Cardiac muscle cell (in vitro differentiated cells and primary cell): Measurements from ENCODE around the gene OCRL. TPM values are rescaled to one million over a fixed set of nuclear protein-coding genes. Genes with fewer than 3 reads are reported as not detected.
A peak's percentile ranks its signal among the peaks of the same experiment; 100 is the strongest.
"Not testable (repeated sequence)": the region's sequence is repeated elsewhere in the genome, so short reads cannot be mapped to it uniquely, and the experiment has no call there.

Source experiments
- DNase-seq, 2 donors: peaks; one replicate each; pipeline versions ENCODE4 v3.0.0 to v3.0.0-alpha.2; 2010 to 2017; ENCODE audit warnings: low read depth in 1 of 2, low spot score in 1 of 2
- H3K27ac ChIP-seq: fragments of 200-600 bp; sonication (generic); 2 replicates; pipeline ENCODE4 v1.5.1; 2016
- H3K27me3 ChIP-seq: fragments of 200-600 bp; sonication (generic); 2 replicates; pipeline ENCODE4 v1.6.0; 2016; ENCODE audit warnings: control low read depth
- H3K36me3 ChIP-seq: fragments of 200-600 bp; sonication (generic); 2 replicates; pipeline ENCODE4 v1.5.1; 2016; ENCODE audit warnings: control low read depth
- H3K4me1 ChIP-seq: fragments of 200-600 bp; sonication (generic); 2 replicates; pipeline ENCODE4 v1.8.1; 2017; ENCODE audit warnings: low read depth, mild to moderate bottlenecking, mixed run types
- H3K4me3 ChIP-seq: fragments of 200-600 bp; sonication (generic); 2 replicates; pipeline ENCODE4 v1.5.1; 2016; ENCODE audit warnings: mild to moderate bottlenecking
- H3K9me3 ChIP-seq: fragments of 200-600 bp; sonication (generic); 2 replicates; pipeline ENCODE4 v1.5.1; 2017; ENCODE audit warnings: low read depth, mild to moderate bottlenecking, control low read depth
- polyA plus RNA-seq: library from polyadenylated mRNA; unstranded; fragments of >200 nt; fragmentation: Nextera tagmentation; extraction: Ambion mirVana; gene quantifications from 2 replicates; pipeline ENCODE4 v1.2.1, GENCODE V29; 2016
- total RNA-seq: library from RNA; depleted of rRNA; stranded (reverse); fragments of >200 nt; gene quantifications from 2 replicates; pipeline ENCODE4 v1.2.3, GENCODE V29; 2016
- TF ChIP-seq, protein P1 (sequence below): IDR thresholded peaks from 2 replicates; pipeline ENCODE4 v1.5.1; 2012; ENCODE audit warnings: low read depth, mild to moderate bottlenecking, low read length

OCRL gene
- total and polyA plus RNA-seq, 2 experiments from 2014 or later: 6.3 to 15.3 TPM

DNA sequence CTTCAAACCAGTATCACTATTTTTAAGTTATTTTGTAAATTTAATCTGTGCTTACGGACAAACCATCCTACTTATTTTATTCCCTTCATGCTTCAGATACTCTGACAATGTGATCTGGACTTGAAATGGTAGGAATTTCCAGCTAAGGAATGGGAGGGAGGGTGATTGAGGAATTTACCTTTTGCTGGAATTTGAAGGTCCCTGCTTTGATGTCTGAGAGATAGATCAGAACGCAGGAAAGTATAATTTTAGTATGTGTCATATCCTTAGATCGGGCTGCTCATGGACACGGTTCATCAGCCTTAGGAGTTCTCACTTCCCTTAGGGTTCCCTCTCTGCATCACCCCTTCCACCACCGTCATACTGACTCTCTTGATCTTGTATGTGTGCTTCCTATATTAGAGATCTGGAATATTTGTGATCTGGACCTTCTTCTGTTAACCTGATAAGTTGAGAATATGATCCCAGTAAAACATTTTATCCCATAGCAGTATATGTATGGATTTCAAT, 16.8 kb downstream of the OCRL start:
- DNase-seq: no peak
- Histone ChIP-seq H3K27me3 (no peaks in the 10 kb centered on the region), H3K4me3 (no peak overlapping the region), H3K27ac (peak overlapping the region; percentile 93), H3K36me3 (peaks cover 25% of the 10 kb centered on the region), H3K9me3 (no peaks in the 10 kb centered on the region), H3K4me1 (peaks cover 12% of the 10 kb centered on the region)
- TF ChIP-seq, protein P1, sequence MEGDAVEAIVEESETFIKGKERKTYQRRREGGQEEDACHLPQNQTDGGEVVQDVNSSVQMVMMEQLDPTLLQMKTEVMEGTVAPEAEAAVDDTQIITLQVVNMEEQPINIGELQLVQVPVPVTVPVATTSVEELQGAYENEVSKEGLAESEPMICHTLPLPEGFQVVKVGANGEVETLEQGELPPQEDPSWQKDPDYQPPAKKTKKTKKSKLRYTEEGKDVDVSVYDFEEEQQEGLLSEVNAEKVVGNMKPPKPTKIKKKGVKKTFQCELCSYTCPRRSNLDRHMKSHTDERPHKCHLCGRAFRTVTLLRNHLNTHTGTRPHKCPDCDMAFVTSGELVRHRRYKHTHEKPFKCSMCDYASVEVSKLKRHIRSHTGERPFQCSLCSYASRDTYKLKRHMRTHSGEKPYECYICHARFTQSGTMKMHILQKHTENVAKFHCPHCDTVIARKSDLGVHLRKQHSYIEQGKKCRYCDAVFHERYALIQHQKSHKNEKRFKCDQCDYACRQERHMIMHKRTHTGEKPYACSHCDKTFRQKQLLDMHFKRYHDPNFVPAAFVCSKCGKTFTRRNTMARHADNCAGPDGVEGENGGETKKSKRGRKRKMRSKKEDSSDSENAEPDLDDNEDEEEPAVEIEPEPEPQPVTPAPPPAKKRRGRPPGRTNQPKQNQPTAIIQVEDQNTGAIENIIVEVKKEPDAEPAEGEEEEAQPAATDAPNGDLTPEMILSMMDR: no peak

DNA sequence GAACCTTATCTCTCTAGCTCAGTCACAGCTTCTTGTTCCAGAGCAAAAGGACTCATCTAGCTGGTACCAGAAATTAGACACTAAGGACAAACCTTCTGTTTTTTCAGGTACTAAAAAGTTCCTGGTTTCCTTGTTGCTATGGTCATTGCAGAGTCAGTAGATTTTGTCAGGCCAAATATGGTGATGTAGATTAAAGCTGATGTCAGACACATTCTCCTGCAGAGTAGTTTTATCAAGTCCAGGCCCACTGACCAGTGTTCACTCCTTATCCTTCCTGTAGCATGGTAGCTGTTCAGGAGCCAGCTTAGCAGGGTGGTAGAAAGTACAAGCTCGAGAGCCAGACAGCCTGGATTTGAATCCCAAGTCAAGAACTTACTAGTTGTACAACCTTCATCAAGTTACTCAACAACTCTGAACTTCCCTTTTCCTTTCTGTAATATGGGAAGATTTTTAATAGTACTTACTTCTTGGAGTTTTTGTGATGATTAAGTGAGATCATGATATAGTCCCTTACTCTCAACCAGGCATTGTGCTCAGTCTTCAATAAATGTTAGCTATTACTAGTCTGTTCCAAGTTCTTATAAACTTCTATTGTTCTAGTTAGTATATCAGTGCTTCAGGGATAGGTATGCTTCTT, 17.9 kb downstream of the OCRL start:
- DNase-seq: peak; percentile 34 to 53
- peaks cover 31% of the 10 kb centered on the region for H3K36me3 ChIP-seq
- H3K4me3 ChIP-seq: no peak overlapping the region
- no peaks in the 10 kb centered on the region for H3K27me3 ChIP-seq
- H3K9me3 ChIP-seq: no peaks in the 10 kb centered on the region
- peak overlapping the region; percentile 93 for H3K27ac ChIP-seq
- H3K4me1 ChIP-seq: peaks cover 12% of the 10 kb centered on the region
- TF ChIP-seq, protein P1: no peak

DNA sequence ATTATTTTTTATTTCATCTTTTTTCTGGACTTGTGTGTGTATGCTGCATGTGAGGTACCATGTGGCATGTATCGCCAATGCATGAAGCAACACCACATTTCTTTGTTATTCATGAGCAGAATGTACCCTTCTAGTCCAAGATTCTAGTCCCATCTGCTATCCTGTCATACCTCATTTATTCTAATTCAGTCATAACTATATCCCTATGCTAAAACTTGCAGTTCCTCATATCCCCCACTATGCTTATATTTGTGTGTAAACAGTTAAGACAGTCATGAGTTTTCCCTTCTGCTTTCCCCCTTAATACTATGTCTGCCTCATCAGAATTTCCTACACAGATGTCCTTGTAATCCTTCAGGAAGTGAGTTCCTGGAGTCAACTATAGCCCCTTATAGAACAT, 19.7 kb downstream of the OCRL start:
- Histone ChIP-seq H3K27ac (no peak overlapping the region), H3K9me3 (no peaks in the 10 kb centered on the region), H3K4me3 (no peak overlapping the region), H3K36me3 (peaks cover 36% of the 10 kb centered on the region), H3K27me3 (no peaks in the 10 kb centered on the region), H3K4me1 (peaks cover 12% of the 10 kb centered on the region)
- TF ChIP-seq, protein P1: no peak
- no peak for DNase-seq

DNA sequence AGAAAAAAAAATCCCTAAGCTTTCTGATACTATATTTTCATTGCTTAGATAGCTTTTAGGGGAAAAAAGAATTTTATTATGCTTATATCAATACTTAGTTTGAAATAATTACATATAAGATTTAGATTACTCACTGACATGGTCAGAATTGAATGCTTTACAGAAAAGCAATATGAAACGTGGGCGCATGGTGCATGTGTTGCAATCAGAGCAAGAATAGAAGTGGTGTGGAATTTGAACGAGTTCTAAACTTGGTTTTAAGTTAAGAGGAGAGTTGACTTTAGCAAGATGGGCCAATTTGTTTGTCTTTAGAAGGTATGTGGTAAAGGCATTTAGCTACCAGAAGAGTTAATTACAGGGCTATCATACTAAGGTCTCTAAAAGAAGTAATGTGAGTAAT, 21.4 kb downstream of the OCRL start:
- TF ChIP-seq, protein P1: no peak
- Histone ChIP-seq H3K27ac (no peak overlapping the region), H3K4me3 (no peak overlapping the region), H3K36me3 (peaks cover 39% of the 10 kb centered on the region), H3K4me1 (peaks cover 12% of the 10 kb centered on the region), H3K27me3 (no peaks in the 10 kb centered on the region), H3K9me3 (no peaks in the 10 kb centered on the region)
- DNase-seq: no peak

DNA sequence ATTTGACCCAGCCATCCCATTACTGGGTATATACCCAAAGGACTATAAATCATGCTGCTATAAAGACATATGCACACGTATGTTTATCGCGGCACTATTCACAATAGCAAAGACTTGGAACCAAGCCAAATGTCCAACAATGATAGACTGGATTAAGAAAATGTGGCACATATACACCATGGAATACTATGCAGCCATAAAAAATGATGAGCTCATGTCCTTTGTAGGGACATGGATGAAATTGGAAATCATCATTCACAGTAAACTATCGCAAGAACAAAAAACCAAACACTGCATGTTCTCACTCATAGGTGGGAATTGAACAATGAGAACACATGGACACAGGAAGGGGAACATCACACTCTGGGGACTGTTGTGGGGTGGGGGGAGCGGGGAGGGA, 24.3 kb downstream of the OCRL start:
- peaks cover 40% of the 10 kb centered on the region for H3K36me3 ChIP-seq
- not testable (repeated sequence) for H3K9me3 ChIP-seq

DNA sequence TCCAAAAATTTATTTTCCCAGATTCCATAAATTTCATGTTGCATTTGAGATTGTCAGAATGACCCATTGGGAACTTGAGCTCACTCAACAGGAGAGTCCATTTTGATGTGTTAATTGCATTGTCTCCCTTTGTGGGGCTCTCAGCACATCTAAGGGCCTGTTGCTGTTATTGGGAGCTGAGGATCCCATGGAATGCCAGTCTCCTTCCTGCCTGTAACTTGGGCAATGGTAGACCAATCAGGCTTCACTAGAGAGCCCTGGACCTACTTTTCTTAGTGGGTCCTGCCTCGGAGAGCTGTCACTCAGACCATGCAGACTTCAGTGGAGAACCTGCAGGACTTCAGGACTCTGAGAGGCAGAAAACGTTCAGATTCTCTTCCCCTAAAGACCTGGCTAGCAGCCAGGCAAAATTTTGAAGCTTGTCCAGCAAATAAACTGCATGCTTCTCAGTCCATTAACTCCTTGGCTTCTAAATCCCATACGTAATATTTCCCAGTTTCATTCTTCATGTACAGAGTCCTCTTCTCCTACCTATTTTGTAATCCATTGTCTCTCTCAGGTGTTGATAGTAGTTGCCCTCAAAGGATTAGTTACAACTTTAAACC, 25.1 kb downstream of the OCRL start:
- Histone ChIP-seq H3K4me1 (no peaks in the 10 kb centered on the region), H3K27ac (no peak overlapping the region), H3K27me3 (no peaks in the 10 kb centered on the region), H3K9me3 (no peaks in the 10 kb centered on the region), H3K36me3 (peaks cover 36% of the 10 kb centered on the region), H3K4me3 (no peak overlapping the region)
- TF ChIP-seq, protein P1: no peak
- DNase-seq: peak in 1 of 2 donors; percentile 51

More for the DNA sequence above, 24.3 kb downstream of the OCRL start:
- not testable (repeated sequence) for H3K27me3 ChIP-seq, DNase-seq, H3K4me1 ChIP-seq, H3K27ac ChIP-seq, H3K4me3 ChIP-seq
